Duodenal mucosa (tissue), 2 donors: ENCODE results near the gene CYTH4.
"Not testable (repeated sequence)": the region's sequence is repeated elsewhere in the genome, so short reads cannot be mapped to it uniquely, and the experiment has no call there.

Experiments used
- H3K27ac ChIP-seq: one replicate; pipeline ENCODE4 v1.7.0; 2013; ENCODE audit warnings: low read depth, low read length
- H3K27me3 ChIP-seq, 2 donors: one replicate each; pipeline ENCODE4 v1.7.0; 2013; ENCODE audit warnings: low read length in 2 of 2, control low read depth in 1 of 2; ENCODE audit not compliant: insufficient read depth in 2 of 2, control insufficient read depth in 1 of 2
- H3K36me3 ChIP-seq, 2 donors: one replicate each; pipeline ENCODE4 v1.7.0; 2013; ENCODE audit warnings: low read length in 2 of 2, control low read depth in 1 of 2; ENCODE audit not compliant: insufficient read depth in 2 of 2, control insufficient read depth in 1 of 2
- H3K4me1 ChIP-seq, 2 donors: one replicate each; pipeline ENCODE4 v1.7.0; 2013; ENCODE audit warnings: low read length in 2 of 2, control low read depth in 1 of 2; ENCODE audit not compliant: insufficient read depth in 2 of 2, control insufficient read depth in 1 of 2
- H3K4me3 ChIP-seq, 2 donors: one replicate each; pipeline ENCODE4 v1.7.0; 2013; ENCODE audit warnings: low read length in 2 of 2, low read depth in 1 of 2
- H3K9ac ChIP-seq, 2 donors: one replicate each; pipeline ENCODE4 v1.7.0; 2013; ENCODE audit warnings: low read length in 2 of 2, low read depth in 1 of 2
- H3K9me3 ChIP-seq, 2 donors: one replicate each; pipeline ENCODE4 v1.7.0; 2013; ENCODE audit warnings: low read length in 2 of 2, control low read depth in 1 of 2; ENCODE audit not compliant: control insufficient read depth in 1 of 2

The CYTH4 gene, protein sequence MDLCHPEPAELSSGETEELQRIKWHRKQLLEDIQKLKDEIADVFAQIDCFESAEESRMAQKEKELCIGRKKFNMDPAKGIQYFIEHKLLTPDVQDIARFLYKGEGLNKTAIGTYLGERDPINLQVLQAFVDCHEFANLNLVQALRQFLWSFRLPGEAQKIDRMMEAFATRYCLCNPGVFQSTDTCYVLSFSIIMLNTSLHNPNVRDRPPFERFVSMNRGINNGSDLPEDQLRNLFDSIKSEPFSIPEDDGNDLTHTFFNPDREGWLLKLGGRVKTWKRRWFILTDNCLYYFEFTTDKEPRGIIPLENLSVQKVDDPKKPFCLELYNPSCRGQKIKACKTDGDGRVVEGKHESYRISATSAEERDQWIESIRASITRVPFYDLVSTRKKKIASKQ

DNA sequence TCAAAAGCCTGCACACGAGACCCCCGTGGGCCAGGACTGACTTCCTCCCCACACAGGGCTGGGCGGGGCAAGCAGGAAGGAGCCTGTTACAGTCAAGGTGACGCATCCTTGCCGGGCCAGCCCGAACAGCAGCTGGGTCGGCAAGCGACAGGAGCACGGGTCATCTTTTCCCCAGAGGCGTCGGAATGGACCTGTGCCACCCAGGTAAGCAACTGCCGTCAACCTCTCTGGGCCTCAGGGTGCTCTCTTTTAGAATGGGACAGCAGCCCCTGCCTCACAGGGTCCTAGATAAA lies at the start of gene CYTH4:
Gene CYTH4, plus strand, starts transcription at position 124 of the 293 bp plus-strand sequence. Its CDS starts 62 bp downstream, at position 186.
- peaks cover 0 to 11% of the 10 kb centered on the region in 2 donors for H3K4me1 ChIP-seq

DNA sequence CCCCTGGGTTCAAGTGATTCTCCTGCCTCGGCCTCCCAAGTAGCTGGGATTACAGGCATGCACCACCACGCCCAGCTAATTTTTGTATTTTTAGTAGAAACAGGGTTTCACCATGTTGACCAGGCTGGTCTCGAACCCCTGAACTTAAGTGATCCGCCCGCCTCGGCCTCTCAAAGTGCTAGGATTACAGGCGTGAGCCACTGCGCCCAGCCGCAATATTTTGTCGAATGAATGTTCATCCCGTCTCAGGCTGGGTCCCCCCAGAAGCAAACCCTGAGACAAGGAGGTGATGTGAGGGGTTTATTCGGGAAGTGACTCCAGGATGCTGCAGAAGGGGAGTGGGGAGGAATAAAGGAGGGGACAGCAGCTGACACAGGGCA lies 48.9 kb upstream of the CYTH4 start:
- not testable (repeated sequence) for H3K9me3 ChIP-seq, H3K36me3 ChIP-seq, H3K4me3 ChIP-seq, H3K27me3 ChIP-seq, H3K9ac ChIP-seq, H3K27ac ChIP-seq
- H3K4me1 ChIP-seq, result peaks cover 51 to 68% of the 10 kb centered on the region in 2 donors

More for the DNA sequence above, at the start of gene CYTH4:
- peak within 1 kb of the TSS; percentile 51 to 54 for H3K9ac ChIP-seq
- no peaks in the 10 kb centered on the region for H3K9me3 ChIP-seq
- peak within 1 kb of the TSS; percentile 60 to 67 for H3K4me3 ChIP-seq
- no peak within 1 kb of the TSS for H3K27ac ChIP-seq
- peaks cover 0 to 5% of the 10 kb centered on the region in 2 donors for H3K27me3 ChIP-seq
- peaks cover 0 to 3% of the 10 kb centered on the region in 2 donors for H3K36me3 ChIP-seq

DNA sequence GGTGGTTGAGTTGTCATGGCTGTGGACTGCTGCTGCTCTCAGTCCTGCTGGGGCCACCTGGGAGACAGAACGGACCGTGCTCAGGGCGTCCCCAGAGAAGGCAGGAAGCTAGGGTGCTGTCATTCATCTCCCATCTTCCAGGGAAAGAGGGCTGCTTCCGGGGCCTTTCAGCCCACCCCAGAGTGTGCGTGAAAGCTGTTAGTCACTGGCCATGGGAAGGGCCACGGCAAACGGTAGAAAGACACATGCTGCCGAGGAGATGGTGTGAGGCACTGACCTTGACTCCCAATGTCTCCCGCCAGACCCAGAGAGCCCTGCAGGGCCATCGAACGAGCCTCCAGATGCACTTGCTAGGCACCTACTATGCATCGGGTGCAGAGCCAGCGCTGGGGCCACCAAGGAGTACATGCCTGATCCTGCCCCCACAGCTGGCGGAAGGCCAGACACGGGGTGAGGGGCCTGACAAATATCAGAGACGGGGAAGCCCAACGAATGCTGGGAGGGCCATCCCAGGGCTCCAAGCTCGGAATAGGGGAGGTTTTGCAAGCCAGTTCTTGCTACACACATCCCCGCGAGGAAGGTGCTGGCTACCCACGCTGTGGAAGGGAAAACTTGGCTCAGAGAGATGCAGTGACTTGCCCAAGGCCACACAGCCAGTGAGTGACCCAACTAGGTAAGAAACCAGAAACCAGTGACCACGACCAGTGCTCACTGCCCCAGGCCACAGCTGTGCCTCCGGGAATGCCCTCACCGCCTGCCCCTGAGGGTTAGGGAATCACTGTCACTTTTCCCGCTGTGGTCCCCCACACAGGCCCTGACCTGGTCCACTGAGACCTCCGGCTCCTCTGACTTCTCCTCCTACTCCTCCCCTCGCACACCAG lies 48.3 kb upstream of the CYTH4 start:
- no peaks in the 10 kb centered on the region for H3K27me3 ChIP-seq
- H3K36me3 ChIP-seq, result peaks cover 0 to 5% of the 10 kb centered on the region in 2 donors
- H3K4me3 ChIP-seq, result no peak overlapping the region
- H3K4me1 ChIP-seq, result peaks cover 44 to 61% of the 10 kb centered on the region in 2 donors
- H3K27ac ChIP-seq, result no peak overlapping the region
- H3K9me3 ChIP-seq, result no peaks in the 10 kb centered on the region
- H3K9ac ChIP-seq, result no peak overlapping the region

DNA sequence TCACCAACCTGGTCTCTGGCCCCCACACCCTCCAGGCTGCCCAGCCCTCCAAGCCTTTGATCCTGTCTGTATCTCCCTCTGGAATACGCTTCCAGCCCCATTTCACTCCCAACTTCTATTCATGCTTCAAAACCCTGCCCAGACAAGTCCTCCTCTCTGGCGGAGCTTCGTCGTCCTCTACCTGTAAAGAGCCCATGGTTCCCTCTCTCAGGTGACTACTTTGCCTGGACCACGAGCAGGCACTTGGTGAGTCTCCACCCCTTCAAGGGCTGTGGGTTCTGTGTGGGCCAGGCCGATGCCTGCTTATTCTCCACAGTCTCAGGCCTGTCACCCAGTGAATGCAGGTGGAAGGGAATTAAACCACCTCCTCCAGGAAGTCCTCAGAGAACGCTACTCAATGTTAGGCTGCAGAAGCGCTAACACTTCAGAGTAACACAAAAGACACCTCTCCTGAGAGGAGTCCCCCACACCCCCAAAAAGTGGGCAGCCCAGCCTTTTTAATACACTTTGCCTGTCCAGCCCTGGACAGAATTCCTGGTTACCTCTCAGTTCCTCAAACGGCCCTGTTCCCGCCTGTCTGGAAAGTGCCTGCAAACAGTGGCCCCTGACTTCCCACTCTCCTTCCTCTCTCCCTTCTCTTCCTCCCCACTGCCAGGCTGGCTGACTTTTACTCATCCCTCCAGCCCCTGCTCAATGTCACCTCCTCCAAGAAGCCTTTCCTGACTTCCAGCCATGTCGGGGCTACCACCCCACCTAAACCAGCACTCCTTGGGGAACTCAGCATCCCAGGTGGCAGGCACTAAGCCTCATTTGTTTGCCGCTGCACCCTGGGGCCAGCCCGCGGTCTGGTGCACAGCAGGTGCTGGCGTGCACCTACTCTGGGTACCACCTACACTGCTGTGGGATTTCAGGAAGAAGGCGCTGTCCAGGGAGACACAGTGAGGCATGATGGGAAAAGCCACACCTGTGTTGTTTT lies 47.3 kb upstream of the CYTH4 start:
- Histone ChIP-seq H3K27me3 (no peaks in the 10 kb centered on the region), H3K9me3 (no peaks in the 10 kb centered on the region), H3K27ac (no peak overlapping the region), H3K4me3 (no peak overlapping the region), H3K36me3 (peaks cover 0 to 5% of the 10 kb centered on the region in 2 donors), H3K9ac (no peak overlapping the region), H3K4me1 (peaks cover 35 to 54% of the 10 kb centered on the region in 2 donors)

DNA sequence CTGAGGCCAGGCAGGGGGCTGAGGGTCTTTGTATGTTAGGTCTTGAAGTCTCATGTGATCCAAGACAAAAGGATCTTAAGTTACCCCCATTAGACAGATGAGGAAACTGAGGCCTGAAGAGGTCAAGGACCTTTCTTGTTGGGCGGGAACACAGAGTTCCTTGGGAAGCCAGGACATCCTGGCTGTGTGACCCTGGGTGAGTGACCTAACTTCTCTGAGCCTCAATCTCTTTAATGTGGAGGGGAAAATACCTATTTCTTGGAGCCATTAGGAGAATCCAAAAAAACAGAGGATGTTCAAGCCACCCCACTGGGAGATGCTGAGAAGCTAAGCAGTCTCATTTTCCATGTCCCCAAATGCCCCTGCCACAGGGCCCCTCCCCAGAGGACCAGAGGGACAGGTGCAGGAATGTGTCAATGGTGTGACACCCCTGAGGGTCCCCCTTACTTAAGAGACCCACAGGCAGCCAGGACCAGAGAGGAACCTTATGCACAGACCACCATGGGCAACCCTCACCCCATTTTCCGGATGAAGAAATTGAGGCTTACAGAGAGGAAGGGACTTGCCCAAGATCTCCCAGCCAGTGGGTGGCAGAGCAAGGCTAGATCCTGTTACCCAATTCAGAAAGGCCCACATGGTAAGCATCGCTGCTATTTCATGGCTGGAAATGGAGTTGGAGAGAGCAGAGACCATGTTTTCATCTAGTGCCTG lies 46.3 kb upstream of the CYTH4 start:
- Histone ChIP-seq H3K4me3 (no peak overlapping the region), H3K4me1 (peaks cover 26 to 55% of the 10 kb centered on the region in 2 donors), H3K9me3 (no peaks in the 10 kb centered on the region), H3K9ac (no peak overlapping the region), H3K27ac (no peak overlapping the region), H3K36me3 (peaks cover 0 to 9% of the 10 kb centered on the region in 2 donors), H3K27me3 (no peaks in the 10 kb centered on the region)

DNA sequence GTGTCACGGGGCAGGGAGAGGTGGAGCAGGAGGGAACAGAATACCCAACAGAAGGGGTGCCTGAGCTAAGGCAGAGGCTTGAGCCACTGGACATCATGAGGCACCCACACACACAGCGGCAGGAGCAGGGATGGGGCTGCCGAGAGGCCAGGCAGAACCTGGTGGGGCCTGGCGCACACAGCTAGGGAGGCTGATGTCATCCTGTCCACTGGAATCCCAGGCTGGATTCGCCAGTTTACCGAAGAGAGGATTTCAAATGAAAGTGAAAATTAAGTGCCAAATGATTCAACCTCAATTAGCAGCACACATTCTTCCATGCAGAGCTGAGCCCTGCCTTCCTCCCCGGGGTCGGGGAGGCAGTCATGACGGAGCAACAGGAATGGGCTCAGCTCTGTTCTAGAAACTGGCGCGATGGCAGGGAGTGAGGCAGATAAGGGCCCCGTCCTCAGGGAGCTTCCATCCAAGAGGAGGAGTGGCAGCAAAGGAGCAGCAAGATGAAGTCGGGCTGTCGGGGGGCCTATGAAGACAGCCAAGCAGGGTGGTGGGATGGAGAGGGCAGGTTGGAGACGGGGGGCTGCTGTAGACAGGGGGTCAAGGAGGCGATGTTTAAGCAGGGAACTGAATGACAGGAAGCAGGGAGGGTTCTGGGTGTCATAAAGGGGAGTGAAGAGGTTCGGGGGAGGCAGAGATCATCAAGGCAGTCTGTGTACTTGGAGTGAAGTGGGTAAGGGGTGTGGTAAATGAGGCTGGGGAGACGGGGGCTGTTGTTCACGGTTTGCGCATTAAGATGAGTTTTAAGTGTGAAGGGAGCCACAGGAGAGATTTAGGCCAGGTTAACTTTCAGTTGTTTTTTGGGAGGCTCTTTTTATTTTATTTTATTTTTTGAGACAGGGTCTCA lies 44.7 kb upstream of the CYTH4 start:
- no peak overlapping the region for H3K27ac ChIP-seq
- no peaks in the 10 kb centered on the region for H3K9me3 ChIP-seq
- H3K9ac ChIP-seq, result no peak overlapping the region
- H3K4me1 ChIP-seq, result peaks cover 21 to 56% of the 10 kb centered on the region in 2 donors
- H3K36me3 ChIP-seq, result peaks cover 0 to 9% of the 10 kb centered on the region in 2 donors
- H3K4me3 ChIP-seq, result no peak overlapping the region
- H3K27me3 ChIP-seq, result no peaks in the 10 kb centered on the region

DNA sequence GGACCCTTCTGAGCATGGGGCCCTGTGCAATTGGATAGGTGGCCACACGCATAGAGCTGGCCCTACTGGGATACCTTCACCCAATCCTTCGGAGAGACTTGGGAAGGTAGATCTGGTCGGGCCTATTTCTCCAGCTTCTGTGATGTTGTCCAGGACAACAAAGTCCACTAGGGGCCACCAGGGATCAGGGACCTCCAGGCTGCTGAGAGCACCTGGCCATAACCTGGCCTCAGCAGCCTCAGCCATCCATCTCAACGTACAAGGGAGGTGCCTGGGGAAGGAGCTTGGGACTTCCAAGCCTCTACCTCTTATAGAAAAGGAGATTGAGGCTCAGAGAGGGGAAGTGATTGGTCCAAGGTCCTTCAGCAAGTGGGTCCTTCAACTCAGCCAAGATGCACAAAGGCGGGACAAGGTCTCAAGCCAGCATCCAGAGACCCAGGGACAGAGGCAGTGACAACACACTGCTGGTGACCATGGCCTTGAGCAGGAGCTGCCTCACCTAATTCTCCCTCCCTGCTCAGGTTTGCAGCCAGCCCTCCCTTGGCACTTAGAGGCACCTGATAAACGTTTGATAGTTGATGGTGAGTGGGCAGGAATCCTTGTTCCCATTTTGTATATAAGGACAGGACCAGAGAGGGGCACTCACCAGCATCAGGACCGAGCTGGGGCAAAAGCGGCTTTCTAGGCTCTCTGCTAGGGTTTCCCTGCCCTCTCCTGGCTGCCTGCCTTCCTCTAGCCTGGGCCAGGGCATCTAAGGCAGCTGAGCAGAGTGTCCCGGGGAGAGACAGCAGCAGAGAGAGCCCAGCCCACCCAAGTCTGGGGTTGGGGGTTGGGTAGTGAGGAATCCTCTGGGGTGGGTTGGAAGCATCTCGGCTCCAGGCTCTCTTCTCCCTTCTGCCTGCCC lies 42.7 kb upstream of the CYTH4 start:
- H3K4me3 ChIP-seq, result no peak overlapping the region
- H3K27me3 ChIP-seq, result no peaks in the 10 kb centered on the region
- H3K9ac ChIP-seq, result no peak overlapping the region
- peaks cover 0 to 9% of the 10 kb centered on the region in 2 donors for H3K36me3 ChIP-seq
- peaks cover 29 to 60% of the 10 kb centered on the region in 2 donors for H3K4me1 ChIP-seq
- H3K9me3 ChIP-seq, result no peaks in the 10 kb centered on the region
- no peak overlapping the region for H3K27ac ChIP-seq

DNA sequence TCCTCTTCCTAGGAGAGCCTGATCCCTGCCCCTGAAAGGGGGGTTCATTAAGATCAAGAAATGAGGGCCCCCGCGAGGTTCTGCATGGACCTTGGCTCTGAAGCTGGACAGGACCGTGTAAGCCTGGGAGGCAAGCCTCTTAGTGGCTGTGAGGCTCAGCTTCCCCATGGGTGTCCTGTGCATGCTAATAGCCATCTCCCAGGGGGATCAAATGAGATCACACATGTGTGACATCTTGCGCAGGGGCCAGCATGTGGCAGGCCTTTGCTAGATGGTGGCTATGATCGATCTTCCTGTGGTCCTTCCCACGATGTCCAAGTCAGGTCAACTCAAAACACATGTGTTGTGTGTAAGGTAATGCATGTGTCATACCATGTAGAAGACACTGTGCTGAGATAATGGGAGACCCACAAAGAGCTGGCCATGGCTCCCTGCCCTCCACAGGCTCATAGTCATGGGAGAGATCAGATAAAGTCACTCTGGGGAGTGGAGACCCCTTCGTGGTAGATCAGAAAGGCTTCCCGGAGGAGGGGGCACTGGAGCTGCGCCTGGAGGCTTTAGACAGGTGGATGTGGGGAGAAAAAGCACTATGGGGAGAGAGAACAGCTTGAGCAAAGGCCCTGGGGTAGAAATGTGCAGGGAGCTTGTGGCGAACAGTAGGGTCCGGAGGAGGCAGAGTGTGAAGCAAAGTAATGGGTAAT lies 41.9 kb upstream of the CYTH4 start:
- Histone ChIP-seq H3K27ac (no peak overlapping the region), H3K27me3 (no peaks in the 10 kb centered on the region), H3K9ac (no peak overlapping the region), H3K4me3 (no peak overlapping the region), H3K9me3 (no peaks in the 10 kb centered on the region), H3K36me3 (peaks cover 0 to 9% of the 10 kb centered on the region in 2 donors), H3K4me1 (peaks cover 26 to 60% of the 10 kb centered on the region in 2 donors)
